ENCODE measurements around the gene SPOCK1.

Gene SPOCK1

DNA sequence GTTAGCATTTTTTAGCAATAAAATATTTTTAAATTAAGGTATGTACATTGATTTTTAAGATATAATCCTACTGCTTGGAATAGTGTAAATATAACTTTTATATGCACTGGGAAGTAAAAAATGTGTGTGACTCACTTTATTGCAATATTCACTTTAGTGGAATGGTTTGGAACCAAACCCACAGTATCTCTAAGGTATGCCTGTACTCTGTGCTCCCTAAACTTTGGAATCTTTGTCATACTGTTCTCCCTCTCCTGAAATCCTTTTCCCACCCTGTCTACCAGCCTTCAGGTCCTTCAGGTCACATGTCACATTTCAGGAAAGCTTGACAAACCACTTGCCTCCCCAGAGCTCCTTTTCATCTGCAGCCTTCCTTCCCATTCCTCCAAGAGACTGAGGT, 308.7 kb downstream of the SPOCK1 start:
- Histone ChIP-seq H3K9ac (ENCODE audit: low read depth, low read length) (no peak overlapping the region), H3K27me3 (ENCODE audit: insufficient read depth, low read length, poor library complexity) (peaks cover 21% of the 10 kb centered on the region), H3K4me2 (ENCODE audit: insufficient read depth, low read length) (no peak overlapping the region), H3K79me2 (ENCODE audit: insufficient read depth, low read length) (no peaks in the 10 kb centered on the region), H4K20me1 (ENCODE audit: insufficient read depth, low read length) (no peaks in the 10 kb centered on the region), H3K27ac (ENCODE audit: low read length) (no peak overlapping the region), H3K36me3 (ENCODE audit: insufficient read depth, low read length) (no peaks in the 10 kb centered on the region), H3K9me3 (ENCODE audit: insufficient read depth, low read length, severe bottlenecking) (no peaks in the 10 kb centered on the region), H3K4me3 (ENCODE audit: low read depth in 1 of 2, low read length in 2 of 2) (no peak overlapping the region), H3K4me1 (ENCODE audit: insufficient read depth, low read length) (no peaks in the 10 kb centered on the region), H2AFZ (ENCODE audit: low read depth, low read length) (no peak overlapping the region)
- DNase-seq (no peak), ATAC-seq (ENCODE audit: insufficient read depth, low read depth) (no peak)
- TF ChIP-seq, protein P1, sequence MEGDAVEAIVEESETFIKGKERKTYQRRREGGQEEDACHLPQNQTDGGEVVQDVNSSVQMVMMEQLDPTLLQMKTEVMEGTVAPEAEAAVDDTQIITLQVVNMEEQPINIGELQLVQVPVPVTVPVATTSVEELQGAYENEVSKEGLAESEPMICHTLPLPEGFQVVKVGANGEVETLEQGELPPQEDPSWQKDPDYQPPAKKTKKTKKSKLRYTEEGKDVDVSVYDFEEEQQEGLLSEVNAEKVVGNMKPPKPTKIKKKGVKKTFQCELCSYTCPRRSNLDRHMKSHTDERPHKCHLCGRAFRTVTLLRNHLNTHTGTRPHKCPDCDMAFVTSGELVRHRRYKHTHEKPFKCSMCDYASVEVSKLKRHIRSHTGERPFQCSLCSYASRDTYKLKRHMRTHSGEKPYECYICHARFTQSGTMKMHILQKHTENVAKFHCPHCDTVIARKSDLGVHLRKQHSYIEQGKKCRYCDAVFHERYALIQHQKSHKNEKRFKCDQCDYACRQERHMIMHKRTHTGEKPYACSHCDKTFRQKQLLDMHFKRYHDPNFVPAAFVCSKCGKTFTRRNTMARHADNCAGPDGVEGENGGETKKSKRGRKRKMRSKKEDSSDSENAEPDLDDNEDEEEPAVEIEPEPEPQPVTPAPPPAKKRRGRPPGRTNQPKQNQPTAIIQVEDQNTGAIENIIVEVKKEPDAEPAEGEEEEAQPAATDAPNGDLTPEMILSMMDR (IDR thresholded peaks at IDR 0.05; ENCODE audit: borderline replicate concordance, extremely low read depth, low read length, poor library complexity, severe bottlenecking), result no peak
- TF ChIP-seq EZH2 (IDR thresholded peaks at IDR 0.05; ENCODE audit: borderline replicate concordance, low read depth, low read length, severe bottlenecking), result no peak

DNA sequence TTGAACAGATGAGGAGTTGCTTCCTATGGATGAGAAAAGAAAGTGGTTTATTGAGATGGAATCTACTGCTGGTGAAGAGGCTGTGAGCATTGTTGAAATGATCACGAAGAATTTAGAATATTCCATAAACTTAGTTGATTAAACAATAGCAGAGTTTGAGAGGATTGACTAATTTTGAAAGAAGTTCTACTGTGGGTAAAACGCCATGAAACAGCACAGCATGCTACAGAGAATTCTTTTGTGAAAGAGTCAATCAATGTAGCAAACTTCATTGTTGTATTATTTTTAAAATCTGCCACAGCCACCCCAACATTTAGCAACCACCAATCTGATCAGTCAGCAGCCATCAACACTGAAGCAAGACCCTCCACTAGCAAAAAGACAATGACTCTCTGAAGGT, 309.1 kb downstream of the SPOCK1 start:
- TF ChIP-seq, protein P1 (IDR thresholded peaks at IDR 0.05; ENCODE audit: borderline replicate concordance, extremely low read depth, low read length, poor library complexity, severe bottlenecking), result no peak
- no peak for TF ChIP-seq EZH2 (IDR thresholded peaks at IDR 0.05; ENCODE audit: borderline replicate concordance, low read depth, low read length, severe bottlenecking)
- H3K4me2 ChIP-seq (ENCODE audit: insufficient read depth, low read length), result no peak overlapping the region
- peaks cover 21% of the 10 kb centered on the region for H3K27me3 ChIP-seq (ENCODE audit: insufficient read depth, low read length, poor library complexity)
- H3K4me1 ChIP-seq (ENCODE audit: insufficient read depth, low read length), result no peaks in the 10 kb centered on the region
- H4K20me1 ChIP-seq (ENCODE audit: insufficient read depth, low read length), result no peaks in the 10 kb centered on the region
- H3K79me2 ChIP-seq (ENCODE audit: insufficient read depth, low read length), result no peaks in the 10 kb centered on the region
- no peaks in the 10 kb centered on the region for H3K36me3 ChIP-seq (ENCODE audit: insufficient read depth, low read length)
- no peak overlapping the region for H3K4me3 ChIP-seq (ENCODE audit: low read depth in 1 of 2, low read length in 2 of 2)
- DNase-seq, result no peak
- H3K9me3 ChIP-seq (ENCODE audit: insufficient read depth, low read length, severe bottlenecking), result no peaks in the 10 kb centered on the region
- no peak overlapping the region for H3K9ac ChIP-seq (ENCODE audit: low read depth, low read length)
- no peak overlapping the region for H2AFZ ChIP-seq (ENCODE audit: low read depth, low read length)
- ATAC-seq (ENCODE audit: insufficient read depth, low read depth), result no peak
- H3K27ac ChIP-seq (ENCODE audit: low read length), result no peak overlapping the region

DNA sequence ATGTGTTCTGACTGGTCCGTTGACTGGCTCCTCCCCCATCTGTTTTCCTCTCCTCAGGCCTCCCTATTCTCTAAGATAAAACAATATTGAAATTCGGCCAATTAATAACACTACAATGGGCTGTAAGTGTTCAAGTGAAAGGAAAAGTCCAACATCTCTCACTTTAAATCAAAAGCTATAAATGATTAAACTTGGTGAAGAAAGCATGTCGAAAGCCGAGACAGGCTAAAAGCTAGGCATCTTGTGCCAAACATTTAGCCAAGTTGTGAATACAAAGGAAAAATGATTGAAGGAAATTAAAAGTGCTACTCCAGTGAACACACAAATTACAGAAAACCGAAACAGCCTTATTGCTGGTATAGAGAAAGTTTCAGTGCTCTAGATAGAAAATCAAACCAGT, 310.6 kb downstream of the SPOCK1 start:
- Histone ChIP-seq H3K9me3 (ENCODE audit: insufficient read depth, low read length, severe bottlenecking) (no peaks in the 10 kb centered on the region), H3K4me2 (ENCODE audit: insufficient read depth, low read length) (no peak overlapping the region), H3K27ac (ENCODE audit: low read length) (no peak overlapping the region), H3K36me3 (ENCODE audit: insufficient read depth, low read length) (no peaks in the 10 kb centered on the region), H2AFZ (ENCODE audit: low read depth, low read length) (no peak overlapping the region), H3K4me3 (ENCODE audit: low read depth in 1 of 2, low read length in 2 of 2) (no peak overlapping the region), H4K20me1 (ENCODE audit: insufficient read depth, low read length) (no peaks in the 10 kb centered on the region), H3K27me3 (ENCODE audit: insufficient read depth, low read length, poor library complexity) (peaks cover 28% of the 10 kb centered on the region), H3K4me1 (ENCODE audit: insufficient read depth, low read length) (no peaks in the 10 kb centered on the region), H3K79me2 (ENCODE audit: insufficient read depth, low read length) (no peaks in the 10 kb centered on the region), H3K9ac (ENCODE audit: low read depth, low read length) (no peak overlapping the region)
- TF ChIP-seq, protein P1 (IDR thresholded peaks at IDR 0.05; ENCODE audit: borderline replicate concordance, extremely low read depth, low read length, poor library complexity, severe bottlenecking), result no peak
- TF ChIP-seq EZH2 (IDR thresholded peaks at IDR 0.05; ENCODE audit: borderline replicate concordance, low read depth, low read length, severe bottlenecking), result no peak
- ATAC-seq (ENCODE audit: insufficient read depth, low read depth), result no peak
- no peak for DNase-seq
